Forelimb muscle (tissue), 1 donor: Measurements from ENCODE around the gene RNFT1. TPM values are rescaled to one million over a fixed set of nuclear protein-coding genes. Genes with fewer than 3 reads are reported as not detected.
"Not testable (repeated sequence)": the region's sequence is repeated elsewhere in the genome, so short reads cannot be mapped to it uniquely, and the experiment has no call there.

Source experiments
- DNase-seq: peaks from one replicate; pipeline ENCODE4 v3.0.0-alpha.2; 2013; ENCODE audit warnings: low read depth
- polyA plus RNA-seq: library from polyadenylated mRNA; unstranded; fragments of 120-200 nt; gene quantifications from one replicate; pipeline ENCODE4 v1.2.1, GENCODE V29; 2013; ENCODE audit not compliant: insufficient read length

RNFT1 gene
- polyA plus RNA-seq, 1 donor, result 16.1 TPM

DNA sequence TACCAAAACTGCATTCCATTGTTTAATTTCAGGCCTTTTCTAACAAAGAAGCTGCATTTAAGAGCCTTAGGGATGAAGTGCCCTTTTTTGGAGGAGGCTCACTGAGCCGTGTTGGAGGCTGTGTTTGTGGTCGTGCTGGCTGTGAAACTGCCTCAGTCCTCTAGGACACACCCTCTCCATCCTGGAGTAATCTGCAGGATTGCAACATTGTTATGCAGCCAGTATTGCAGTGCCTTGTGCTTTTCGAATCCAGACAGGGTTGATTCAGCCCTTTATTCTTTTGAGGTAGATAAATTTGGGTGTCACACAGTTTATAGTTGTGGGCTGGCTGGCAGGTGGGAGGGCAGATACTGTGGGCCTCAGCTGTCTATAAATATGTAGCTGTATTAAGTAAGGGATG, 33.8 kb downstream of the RNFT1 start:
- not testable (repeated sequence) for DNase-seq

DNA sequence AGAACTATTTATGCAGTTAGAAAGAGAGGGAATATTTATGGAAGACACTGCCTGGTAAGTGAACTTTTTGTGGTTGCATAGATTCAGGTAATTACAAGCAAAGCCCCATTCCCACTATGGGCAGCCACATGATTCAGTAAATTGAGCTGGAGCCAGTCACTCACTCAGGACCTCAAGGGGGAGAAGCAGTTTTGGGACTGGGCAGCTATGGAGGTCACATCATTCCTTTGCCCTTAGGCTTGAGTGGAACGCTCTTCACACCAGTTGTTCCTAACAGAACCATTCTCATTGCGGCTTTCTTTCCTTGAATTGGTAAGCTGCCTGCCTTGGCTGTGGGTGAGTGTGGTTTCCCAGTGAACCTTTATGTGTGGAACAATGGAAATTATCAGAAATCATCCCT, 34.4 kb downstream of the RNFT1 start:
- not testable (repeated sequence) for DNase-seq

- DNase-seq, result not testable (repeated sequence)
Measured at GRCh38 chr17:59920637-59921036, 43.9 kb downstream of the RNFT1 start.

- DNase-seq, result no peak
Measured at GRCh38 chr17:59916446-59916845, 48.1 kb downstream of the RNFT1 start.

DNA sequence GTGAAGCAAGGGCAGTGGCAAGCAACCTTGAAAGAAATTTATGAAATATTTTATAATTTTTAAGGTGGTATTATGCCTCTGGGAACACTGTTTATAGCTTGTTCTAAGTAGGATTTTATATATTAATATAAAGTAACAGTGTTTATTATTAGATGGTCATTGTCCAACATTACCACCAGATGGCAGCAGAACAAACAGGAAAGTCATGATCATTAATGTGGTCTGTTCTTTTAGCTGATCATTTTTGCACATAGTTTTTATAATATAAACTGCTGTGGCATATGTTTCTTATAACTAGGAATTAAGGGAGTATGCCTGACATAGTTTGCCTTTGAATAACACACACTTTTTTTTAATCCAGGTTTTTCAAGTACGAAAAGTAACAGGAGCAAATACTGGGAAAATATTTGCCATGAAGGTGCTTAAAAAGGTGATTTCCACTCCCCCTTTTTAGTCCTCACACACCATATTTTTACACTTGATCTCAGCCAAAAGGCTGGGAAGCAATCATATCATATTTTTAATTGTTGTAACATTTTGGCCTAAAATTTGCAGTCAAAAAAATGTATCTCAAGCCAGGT, 50.2 kb downstream of the RNFT1 start:
- no peak for DNase-seq

DNA sequence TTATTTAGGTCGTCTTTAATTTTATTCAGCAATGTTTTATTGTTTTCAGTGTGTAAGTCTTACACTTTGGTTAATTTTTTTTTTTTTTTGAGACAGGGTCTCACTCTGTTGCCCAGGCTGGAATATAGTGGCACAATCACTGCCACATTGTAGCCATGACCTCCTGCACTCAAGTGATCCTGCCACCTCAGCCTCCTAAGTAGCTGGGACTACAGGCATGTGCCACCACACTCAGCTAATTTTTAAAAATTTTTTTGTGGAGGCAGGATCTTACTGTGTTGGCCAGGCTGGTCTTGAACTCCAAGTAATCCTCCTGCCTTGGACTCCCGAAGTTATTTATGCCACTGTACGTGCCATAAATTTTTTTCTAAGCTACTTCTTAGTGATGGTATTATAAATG, 57.1 kb downstream of the RNFT1 start:
- DNase-seq, result no peak

- no peak for DNase-seq
Measured at GRCh38 chr17:59903455-59903854, 61.1 kb downstream of the RNFT1 start.

Other genes starting within 250 kb of the RNFT1 start
- 11.0 TPM for gene TUBD1, start 71.8 kb downstream of the RNFT1 start, polyA plus RNA-seq
- 36.1 TPM for gene RPS6KB1, start 71.6 kb downstream of the RNFT1 start, polyA plus RNA-seq
- gene HEATR6, start 114.2 kb upstream of the RNFT1 start, polyA plus RNA-seq, result 18.2 TPM
- gene CA4, start 185.2 kb upstream of the RNFT1 start, polyA plus RNA-seq, result 7.1 TPM